CD14-positive monocyte (primary cell): Measurements from ENCODE around the gene FXYD5. TPM values are rescaled to one million over a fixed set of nuclear protein-coding genes. Genes with fewer than 3 reads are reported as not detected.

ENCODE experiments used
- DNase-seq, 3 donors: peaks; one replicate each; pipeline ENCODE4 v3.0.0-alpha.2; 2011 to 2022
- H2AFZ ChIP-seq: 2 replicates; pipeline ENCODE4 v1.6.0; 2012; ENCODE audit warnings: mild to moderate bottlenecking, low read depth, low read length, inconsistent platforms; ENCODE audit not compliant: insufficient read depth, poor library complexity, severe bottlenecking
- H3K27ac ChIP-seq, 2 donors: 1 replicate in 1 of 2; 2 replicates in 1 of 2; pipeline ENCODE4 v1.5.1; 2012 to 2013; ENCODE audit warnings: low read length in 2 of 2, control low read depth in 1 of 2, inconsistent platforms in 1 of 2, low read depth in 1 of 2, mild to moderate bottlenecking in 1 of 2
- H3K27me3 ChIP-seq, 2 donors: one replicate each; pipeline versions ENCODE4 v1.6.0 to v1.6.1; 2011 to 2013; ENCODE audit warnings: low read length in 2 of 2; ENCODE audit not compliant: control insufficient read depth in 2 of 2, insufficient read depth in 2 of 2
- H3K36me3 ChIP-seq, 2 donors: replicated peaks in 1 of 2; 1 replicate in 1 of 2; 2 replicates in 1 of 2; pipeline versions ENCODE4 v1.5.1 to v1.6.1; 2012 to 2013; ENCODE audit warnings: low read length in 2 of 2, control low read depth in 1 of 2, inconsistent platforms in 1 of 2, mild to moderate bottlenecking in 1 of 2; ENCODE audit not compliant: insufficient read depth in 2 of 2, control insufficient read depth in 1 of 2
- H3K4me1 ChIP-seq, 2 donors: 1 replicate in 1 of 2; 2 replicates in 1 of 2; pipeline versions ENCODE4 v1.5.1 to v1.6.1; 2012 to 2013; ENCODE audit warnings: low read length in 2 of 2, control low read depth in 1 of 2, inconsistent platforms in 1 of 2, mild to moderate bottlenecking in 1 of 2, moderate library complexity in 1 of 2; ENCODE audit not compliant: insufficient read depth in 2 of 2, control insufficient read depth in 1 of 2
- H3K4me2 ChIP-seq: replicated peaks from 2 replicates; pipeline ENCODE3; 2012; ENCODE audit warnings: low read length, moderate library complexity, mild to moderate bottlenecking; ENCODE audit not compliant: poor library complexity, severe bottlenecking; ENCODE audit errors: extremely low read depth
- H3K4me3 ChIP-seq, 3 experiments: fragments of 200-600 bp in 1 of 3; sonication (generic) in 1 of 3; replicated peaks in 1 of 3; 1 replicate in 2 of 3; 2 replicates in 1 of 3; pipeline ENCODE4 v1.5.1; 2011 to 2013; ENCODE audit warnings: low read length in 3 of 3, mild to moderate bottlenecking in 3 of 3, control low read depth in 2 of 3, low read depth in 2 of 3, inconsistent platforms in 1 of 3, moderate library complexity in 1 of 3
- H3K79me2 ChIP-seq: 2 replicates; pipeline ENCODE4 v1.6.0; 2012; ENCODE audit warnings: mild to moderate bottlenecking, control low read depth, inconsistent platforms, low read length, moderate library complexity; ENCODE audit not compliant: insufficient read depth
- H3K9ac ChIP-seq: 2 replicates; pipeline ENCODE4 v1.6.0; 2017; ENCODE audit warnings: low read length, mild to moderate bottlenecking; ENCODE audit not compliant: insufficient read depth, poor library complexity, severe bottlenecking
- H3K9me3 ChIP-seq, 2 donors: replicated peaks in 1 of 2; 1 replicate in 1 of 2; 2 replicates in 1 of 2; pipeline versions ENCODE4 v1.5.1 to v1.6.1; 2012 to 2013; ENCODE audit warnings: low read length in 2 of 2, control low read depth in 1 of 2; ENCODE audit not compliant: control insufficient read depth in 1 of 2, insufficient read depth in 1 of 2
- H4K20me1 ChIP-seq: 2 replicates; pipeline ENCODE4 v1.6.0; 2012; ENCODE audit warnings: mild to moderate bottlenecking, low read length, control low read depth, moderate library complexity; ENCODE audit not compliant: insufficient read depth
- H3K27ac Mint-ChIP-seq, 7 donors: one replicate each; pipeline ENCODE4 v1.8.0; 2020; ENCODE audit warnings: mild to moderate bottlenecking in 7 of 7, mixed read lengths in 7 of 7, moderate library complexity in 6 of 7, inconsistent platforms in 2 of 7
- H3K27me3 Mint-ChIP-seq, 3 donors: one replicate each; pipeline ENCODE4 v1.8.0; 2021 to 2022; ENCODE audit warnings: low read depth in 3 of 3, mild to moderate bottlenecking in 3 of 3, mixed read lengths in 3 of 3, moderate library complexity in 3 of 3, inconsistent platforms in 1 of 3
- H3K36me3 Mint-ChIP-seq, 2 donors: one replicate each; pipeline ENCODE4 v1.8.0; 2020; ENCODE audit warnings: mixed read lengths in 2 of 2, inconsistent platforms in 1 of 2, mild to moderate bottlenecking in 1 of 2
- H3K4me1 Mint-ChIP-seq: one replicate; pipeline ENCODE4 v1.8.0; 2020; ENCODE audit warnings: mild to moderate bottlenecking, mixed read lengths
- H3K4me3 Mint-ChIP-seq, 2 donors: one replicate each; pipeline ENCODE4 v1.8.0; 2020; ENCODE audit warnings: mild to moderate bottlenecking in 2 of 2, mixed read lengths in 2 of 2, moderate library complexity in 1 of 2
- H3K9me3 Mint-ChIP-seq, 7 donors: one replicate each; pipeline ENCODE4 v1.8.0; 2020 to 2022; ENCODE audit warnings: mixed read lengths in 7 of 7, mild to moderate bottlenecking in 6 of 7, moderate library complexity in 6 of 7, inconsistent platforms in 2 of 7
- WGBS: methylation state at CpG from one replicate; pipeline ENCODE4 v1.1.5; 2013; ENCODE audit warnings: missing lambda C conversion rate; ENCODE audit not compliant: insufficient coverage; 5-methylcytosine and 5-hydroxymethylcytosine counted together
- intact Hi-C, 2 donors: fragments of 100-400 bp; cut with micrococcal nuclease; formaldehyde crosslinking; loops; one replicate each; pipeline versions ENCODE4 v1.15.0 to v1.15.1; 2023
- polyA plus RNA-seq, 3 donors: library from polyadenylated mRNA; depleted of rRNA in 1 of 3; unstranded in 2 of 3; stranded (reverse) in 1 of 3; fragments of 300-500 nt in 2 of 3; fragments of >200 nt in 1 of 3; fragmentation: Illumina TruSeq in 2 of 3; gene quantifications; 1 replicate in 2 of 3; 2 replicates in 1 of 3; pipeline ENCODE4 v1.2.3, GENCODE V29; 2012 to 2021
- TF ChIP-seq, protein P1 (sequence below): fragments of 200-600 bp; IDR thresholded peaks from one replicate; pipeline ENCODE4 v1.8.0; 2022; ENCODE audit warnings: antibody characterized with exemption, mild to moderate bottlenecking

Gene FXYD5
- polyA plus RNA-seq, 3 donors, result 204 to 673 (median 312) TPM

DNA sequence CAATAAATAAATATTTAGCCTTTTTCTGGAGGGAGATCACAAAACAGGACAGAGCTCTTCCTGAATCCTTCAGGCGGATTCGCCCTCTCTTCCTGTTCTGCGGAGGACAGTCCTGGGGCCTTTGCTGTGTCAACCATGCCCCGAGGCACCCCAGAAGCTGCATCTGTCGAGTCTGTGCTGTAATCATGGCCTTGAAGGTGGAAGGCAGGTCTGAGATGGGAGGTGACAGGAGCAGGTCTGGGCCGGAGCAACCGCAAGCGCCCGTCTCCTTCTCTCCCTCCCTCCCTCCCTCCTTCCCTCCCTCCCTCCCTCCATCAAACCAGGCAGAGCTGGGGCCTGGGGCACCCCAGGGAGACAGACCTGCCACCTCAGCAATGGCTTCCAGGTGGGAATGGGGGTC is 43.6 kb upstream of the FXYD5 start:
- Histone ChIP-seq H3K9ac (no peak overlapping the region), H3K27ac (no peak overlapping the region), H3K4me3 (no peak overlapping the region), H3K9me3 (peaks cover 7 to 9% of the 10 kb centered on the region in 2 donors), H3K36me3 (no peaks in the 10 kb centered on the region), H3K79me2 (no peaks in the 10 kb centered on the region), H4K20me1 (no peaks in the 10 kb centered on the region), H3K27me3 (no peaks in the 10 kb centered on the region), H2AFZ (no peak overlapping the region), H3K4me1 (peaks cover 6 to 10% of the 10 kb centered on the region in 2 donors), H3K4me2 (no peak overlapping the region)
- H3K27ac Mint-ChIP-seq, result no peak overlapping the region
- WGBS, result 75% methylated on average over 2 of the region's 9 CpGs
- H3K36me3 Mint-ChIP-seq, result no peaks in the 10 kb centered on the region
- TF ChIP-seq, protein P1, sequence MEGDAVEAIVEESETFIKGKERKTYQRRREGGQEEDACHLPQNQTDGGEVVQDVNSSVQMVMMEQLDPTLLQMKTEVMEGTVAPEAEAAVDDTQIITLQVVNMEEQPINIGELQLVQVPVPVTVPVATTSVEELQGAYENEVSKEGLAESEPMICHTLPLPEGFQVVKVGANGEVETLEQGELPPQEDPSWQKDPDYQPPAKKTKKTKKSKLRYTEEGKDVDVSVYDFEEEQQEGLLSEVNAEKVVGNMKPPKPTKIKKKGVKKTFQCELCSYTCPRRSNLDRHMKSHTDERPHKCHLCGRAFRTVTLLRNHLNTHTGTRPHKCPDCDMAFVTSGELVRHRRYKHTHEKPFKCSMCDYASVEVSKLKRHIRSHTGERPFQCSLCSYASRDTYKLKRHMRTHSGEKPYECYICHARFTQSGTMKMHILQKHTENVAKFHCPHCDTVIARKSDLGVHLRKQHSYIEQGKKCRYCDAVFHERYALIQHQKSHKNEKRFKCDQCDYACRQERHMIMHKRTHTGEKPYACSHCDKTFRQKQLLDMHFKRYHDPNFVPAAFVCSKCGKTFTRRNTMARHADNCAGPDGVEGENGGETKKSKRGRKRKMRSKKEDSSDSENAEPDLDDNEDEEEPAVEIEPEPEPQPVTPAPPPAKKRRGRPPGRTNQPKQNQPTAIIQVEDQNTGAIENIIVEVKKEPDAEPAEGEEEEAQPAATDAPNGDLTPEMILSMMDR, result no peak
- peaks cover 7% of the 10 kb centered on the region for H3K4me1 Mint-ChIP-seq
- H3K27me3 Mint-ChIP-seq, result peaks cover 4 to 12% (median 10%) of the 10 kb centered on the region in 3 donors
- no peak for DNase-seq
- peaks cover 0 to 8% (median 1%) of the 10 kb centered on the region in 7 donors for H3K9me3 Mint-ChIP-seq
- H3K4me3 Mint-ChIP-seq, result no peak overlapping the region
- intact Hi-C loops, result no loop called here

DNA sequence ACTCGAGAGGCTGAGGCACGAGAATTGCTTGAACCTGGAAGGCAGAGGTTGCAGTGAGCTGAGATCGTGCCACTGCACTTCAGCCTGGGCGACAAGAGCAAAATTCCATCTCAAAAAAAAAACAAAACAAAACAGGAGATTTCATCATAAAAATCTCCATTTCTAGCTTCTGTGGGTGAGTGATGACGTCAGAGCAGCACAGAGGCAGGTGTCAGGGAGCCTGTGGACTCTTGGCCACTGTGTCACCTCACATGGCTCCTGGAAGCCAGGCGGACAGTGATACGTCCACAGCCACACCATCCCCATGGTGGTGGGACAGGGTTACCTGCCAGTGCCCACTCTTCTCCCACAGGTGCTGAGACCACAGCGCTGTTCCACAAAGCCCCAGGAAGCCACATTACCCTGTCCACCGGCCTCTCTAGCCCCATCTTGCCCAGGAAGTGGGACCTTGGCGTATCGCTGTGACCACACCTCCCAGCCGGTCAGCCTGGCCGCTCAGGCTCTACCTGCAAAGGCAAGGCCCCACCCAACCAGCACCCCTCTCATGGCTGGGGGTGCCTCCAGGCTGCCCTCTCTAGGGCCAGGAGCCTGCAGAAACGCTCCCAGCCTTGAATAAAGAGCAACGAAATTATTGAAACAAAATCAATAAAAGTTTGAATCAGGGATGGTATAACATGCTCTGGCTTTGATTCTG is 41.4 kb upstream of the FXYD5 start:
- H3K9ac ChIP-seq, result no peak overlapping the region
- no peak overlapping the region for H3K27ac Mint-ChIP-seq

More for the DNA sequence above, 41.4 kb upstream of the FXYD5 start:
- Mint-ChIP-seq H3K9me3 (no peaks in the 10 kb centered on the region), H3K4me1 (peaks cover 7% of the 10 kb centered on the region), H3K36me3 (no peaks in the 10 kb centered on the region), H3K27me3 (peaks cover 7 to 18% (median 12%) of the 10 kb centered on the region in 3 donors), H3K4me3 (no peak overlapping the region)
- Histone ChIP-seq H3K27ac (no peak overlapping the region), H3K4me1 (peaks cover 6 to 10% of the 10 kb centered on the region in 2 donors), H3K4me2 (no peak overlapping the region), H3K9me3 (no peaks in the 10 kb centered on the region), H3K27me3 (no peaks in the 10 kb centered on the region), H4K20me1 (no peaks in the 10 kb centered on the region), H3K79me2 (no peaks in the 10 kb centered on the region), H3K36me3 (no peaks in the 10 kb centered on the region), H3K4me3 (no peak overlapping the region), H2AFZ (no peak overlapping the region)
- 82% methylated on average over 11 of the region's 15 CpGs for WGBS
- intact Hi-C loops, result no loop called here
- DNase-seq, result no peak
- TF ChIP-seq, protein P1, result no peak
